ENCODE results near the gene ZFP90. TPM values are rescaled to one million over a fixed set of nuclear protein-coding genes. Genes with fewer than 3 reads are reported as not detected.

ZFP90 gene
- 19.9 and 43.9 TPM in 2 replicates for total RNA-seq

GRCh38 chr16:68538880-68539701 lies at the start of gene ZFP90:
TSS of gene ZFP90 (plus strand) at chr16:68539291. CDS start at chr16:68539793, 502 bp downstream.

Other genes starting within 250 kb of the ZFP90 start
- 10.2 and 13.2 TPM in 2 replicates for gene SLC7A6OS, start 228.3 kb upstream of the ZFP90 start, total RNA-seq
- 17.3 and 42.6 TPM in 2 replicates for gene PRMT7, start 228.3 kb upstream of the ZFP90 start, total RNA-seq
- gene SMPD3, start 90.8 kb upstream of the ZFP90 start, total RNA-seq = 0.08 TPM in 1 of 2 replicates, not detected in the other
- 506 and 881 TPM in 2 replicates for gene CDH3, start 106.0 kb downstream of the ZFP90 start, total RNA-seq
- gene CDH1, start 198.0 kb downstream of the ZFP90 start, total RNA-seq = 99.8 and 120 TPM in 2 replicates

Data from hair follicular keratinocyte (primary cell).